Measurements from ENCODE around the gene NFKBIL1. TPM values are rescaled to one million over a fixed set of nuclear protein-coding genes. Genes with fewer than 3 reads are reported as not detected.
A peak's percentile ranks its signal among the peaks of the same experiment; 100 is the strongest.

The NFKBIL1 gene
- total RNA-seq, 1 donor, result 12.5 TPM

- no peak for TF ChIP-seq CTCF (IDR thresholded peaks at IDR 0.05; ENCODE audit: insufficient read depth, low read depth, low read length)
- DNase-seq (ENCODE audit: low read depth), result no peak
- H3K4me3 ChIP-seq (ENCODE audit: low read depth, low read length), result no peak overlapping the region
These were observed 25.6 kb upstream of the NFKBIL1 start for GRCh38 chr6:31521835-31522234.

GRCh38 chr6:31525553-31525931 lies 21.9 kb upstream of the NFKBIL1 start:
- no peak for TF ChIP-seq CTCF (IDR thresholded peaks at IDR 0.05; ENCODE audit: insufficient read depth, low read depth, low read length)
- no peak overlapping the region for H3K4me3 ChIP-seq (ENCODE audit: low read depth, low read length)
- no peak for DNase-seq (ENCODE audit: low read depth)

GRCh38 chr6:31525932-31526591 lies 21.3 kb upstream of the NFKBIL1 start:
- DNase-seq (ENCODE audit: low read depth), result peak; percentile 28
- no peak for TF ChIP-seq CTCF (IDR thresholded peaks at IDR 0.05; ENCODE audit: insufficient read depth, low read depth, low read length)
- H3K4me3 ChIP-seq (ENCODE audit: low read depth, low read length), result no peak overlapping the region

GRCh38 chr6:31528307-31528777 lies 19.1 kb upstream of the NFKBIL1 start:
- no peak for TF ChIP-seq CTCF (IDR thresholded peaks at IDR 0.05; ENCODE audit: insufficient read depth, low read depth, low read length)
- no peak overlapping the region for H3K4me3 ChIP-seq (ENCODE audit: low read depth, low read length)
- peak; percentile 16 for DNase-seq (ENCODE audit: low read depth)

GRCh38 chr6:31528821-31529328 lies 18.5 kb upstream of the NFKBIL1 start, which contains the start of gene MCCD1:
Gene MCCD1 (plus strand): TSS chr6:31528962. CDS start chr6:31529015, 53 bp downstream.
- no peak for DNase-seq (ENCODE audit: low read depth)
- no peak within 1 kb of the TSS for H3K4me3 ChIP-seq (ENCODE audit: low read depth, low read length)
- TF ChIP-seq CTCF (IDR thresholded peaks at IDR 0.05; ENCODE audit: insufficient read depth, low read depth, low read length), result no peak

- DNase-seq (ENCODE audit: low read depth), result no peak
- no peak for TF ChIP-seq CTCF (IDR thresholded peaks at IDR 0.05; ENCODE audit: insufficient read depth, low read depth, low read length)
- no peak overlapping the region for H3K4me3 ChIP-seq (ENCODE audit: low read depth, low read length)
These were observed 17.9 kb upstream of the NFKBIL1 start for GRCh38 chr6:31529329-31530150.
